Measurements from ENCODE around the gene MFAP3.

The MFAP3 gene

DNA sequence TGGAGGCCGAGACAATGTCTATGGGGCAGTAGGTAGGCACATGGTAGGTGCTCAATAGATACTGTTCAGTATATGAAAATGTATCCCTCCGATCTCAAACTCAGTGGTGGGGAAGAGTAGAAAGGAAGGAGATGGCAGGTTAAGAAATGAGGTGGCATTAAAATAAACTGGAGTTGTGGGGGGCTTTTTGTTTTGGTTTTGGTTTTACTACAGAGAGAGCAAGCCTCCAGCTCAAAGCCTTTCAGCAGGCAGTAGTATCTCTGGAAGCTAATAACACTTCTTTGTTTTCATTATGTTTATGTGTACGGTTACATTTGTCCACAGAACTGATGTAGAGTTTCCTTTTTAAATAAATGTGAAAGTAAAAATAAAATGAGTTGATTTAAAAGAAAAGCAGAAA is 8.6 kb downstream of the MFAP3 start:
- H3K9ac ChIP-seq (ENCODE audit: low read depth, low read length) = no peak overlapping the region
- no peak overlapping the region for H2AFZ ChIP-seq (ENCODE audit: low read depth, low read length)
- ATAC-seq (ENCODE audit: insufficient read depth, low read depth) (no peak), DNase-seq (no peak)
- H3K27me3 ChIP-seq (ENCODE audit: insufficient read depth, low read length, poor library complexity) = no peaks in the 10 kb centered on the region
- no peak overlapping the region for H3K27ac ChIP-seq (ENCODE audit: low read length)
- H3K79me2 ChIP-seq (ENCODE audit: insufficient read depth, low read length) = peaks cover 32% of the 10 kb centered on the region
- peaks cover 9% of the 10 kb centered on the region; the same call in 1 of the 2 replicates for H4K20me1 ChIP-seq (ENCODE audit: insufficient read depth, low read length)
- no peak for TF ChIP-seq EZH2 (IDR thresholded peaks at IDR 0.05; ENCODE audit: borderline replicate concordance, low read depth, low read length, severe bottlenecking)
- peaks cover 18% of the 10 kb centered on the region; the same call in 1 of the 2 replicates for H3K36me3 ChIP-seq (ENCODE audit: insufficient read depth, low read length)
- H3K4me1 ChIP-seq (ENCODE audit: insufficient read depth, low read length) = no peaks in the 10 kb centered on the region
- no peaks in the 10 kb centered on the region for H3K9me3 ChIP-seq (ENCODE audit: insufficient read depth, low read length, severe bottlenecking)
- no peak overlapping the region for H3K4me2 ChIP-seq (ENCODE audit: insufficient read depth, low read length)
- H3K4me3 ChIP-seq (ENCODE audit: low read depth in 1 of 2, low read length in 2 of 2) = no peak overlapping the region

DNA sequence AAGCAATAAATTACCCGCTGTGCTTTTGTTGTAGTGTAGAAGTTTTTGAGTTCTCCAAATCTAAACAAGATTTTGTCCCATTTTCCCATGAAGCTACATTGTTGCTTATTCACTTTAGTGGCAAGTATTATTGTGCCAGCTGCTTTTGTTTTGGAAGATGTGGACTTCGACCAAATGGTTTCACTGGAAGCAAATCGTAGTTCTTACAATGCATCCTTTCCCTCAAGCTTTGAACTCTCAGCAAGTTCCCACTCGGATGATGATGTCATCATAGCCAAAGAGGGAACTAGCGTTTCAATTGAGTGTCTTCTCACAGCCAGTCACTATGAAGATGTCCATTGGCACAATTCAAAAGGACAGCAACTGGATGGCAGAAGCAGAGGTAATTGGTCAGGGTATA is 10.9 kb downstream of the MFAP3 start:
- no peak overlapping the region for H3K27ac ChIP-seq (ENCODE audit: low read length)
- no peak overlapping the region for H2AFZ ChIP-seq (ENCODE audit: low read depth, low read length)
- ATAC-seq (ENCODE audit: insufficient read depth, low read depth) (no peak), DNase-seq (no peak)
- H3K9me3 ChIP-seq (ENCODE audit: insufficient read depth, low read length, severe bottlenecking) = no peaks in the 10 kb centered on the region
- no peak for TF ChIP-seq CTCF (IDR thresholded peaks at IDR 0.05; ENCODE audit: borderline replicate concordance, extremely low read depth, low read length, poor library complexity, severe bottlenecking)
- TF ChIP-seq EZH2 (IDR thresholded peaks at IDR 0.05; ENCODE audit: borderline replicate concordance, low read depth, low read length, severe bottlenecking) = no peak
- H3K4me3 ChIP-seq (ENCODE audit: low read depth in 1 of 2, low read length in 2 of 2) = no peak overlapping the region
- H3K4me1 ChIP-seq (ENCODE audit: insufficient read depth, low read length) = no peaks in the 10 kb centered on the region
- H3K36me3 ChIP-seq (ENCODE audit: insufficient read depth, low read length) = peaks cover 33% of the 10 kb centered on the region; the same call in 1 of the 2 replicates
- no peak overlapping the region for H3K9ac ChIP-seq (ENCODE audit: low read depth, low read length)
- H3K4me2 ChIP-seq (ENCODE audit: insufficient read depth, low read length) = no peak overlapping the region
- peaks cover 19% of the 10 kb centered on the region for H3K79me2 ChIP-seq (ENCODE audit: insufficient read depth, low read length)
- H4K20me1 ChIP-seq (ENCODE audit: insufficient read depth, low read length) = peaks cover 5% of the 10 kb centered on the region; the same call in 1 of the 2 replicates
- no peaks in the 10 kb centered on the region for H3K27me3 ChIP-seq (ENCODE audit: insufficient read depth, low read length, poor library complexity)

DNA sequence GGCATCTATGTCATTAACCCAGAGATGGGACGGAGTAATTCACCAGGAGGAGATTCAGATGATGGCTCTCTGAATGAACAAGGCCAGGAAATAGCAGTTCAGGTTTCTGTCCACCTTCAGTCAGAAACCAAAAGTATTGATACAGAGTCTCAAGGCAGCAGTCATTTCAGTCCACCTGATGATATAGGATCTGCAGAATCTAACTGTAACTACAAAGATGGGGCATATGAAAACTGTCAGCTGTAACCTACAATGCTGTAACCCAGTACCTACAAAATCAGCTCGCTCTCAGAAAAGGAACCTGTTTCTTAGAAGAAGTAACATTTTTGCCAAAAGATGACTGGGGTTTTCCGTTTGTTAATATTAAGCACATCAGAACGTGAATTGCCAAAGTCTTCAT is 14.7 kb downstream of the MFAP3 start:
- H4K20me1 ChIP-seq (ENCODE audit: insufficient read depth, low read length) = no peaks in the 10 kb centered on the region; the same call in 1 of the 2 replicates

DNA sequence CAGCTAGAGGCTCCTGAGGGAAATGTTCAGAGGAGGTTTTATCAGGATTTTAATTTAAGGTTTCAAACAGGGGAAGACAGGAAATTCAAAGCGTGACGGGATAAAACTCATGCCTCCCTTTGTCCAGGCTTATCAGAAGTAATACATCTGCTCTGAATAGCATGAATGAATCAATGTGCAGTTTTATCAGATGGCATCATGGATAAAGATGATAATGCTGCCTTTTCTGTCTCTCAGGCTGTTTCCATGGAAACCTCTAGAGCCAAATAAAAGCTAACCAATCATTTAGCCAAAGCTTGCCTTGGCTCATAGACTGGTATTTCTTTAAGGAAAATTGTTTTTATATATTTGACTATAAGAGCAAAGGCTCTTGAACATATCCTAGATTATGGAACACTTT is 16.4 kb downstream of the MFAP3 start:
- H3K27me3 ChIP-seq (ENCODE audit: insufficient read depth, low read length, poor library complexity) = no peaks in the 10 kb centered on the region
- no peak for TF ChIP-seq CTCF (IDR thresholded peaks at IDR 0.05; ENCODE audit: borderline replicate concordance, extremely low read depth, low read length, poor library complexity, severe bottlenecking)
- TF ChIP-seq EZH2 (IDR thresholded peaks at IDR 0.05; ENCODE audit: borderline replicate concordance, low read depth, low read length, severe bottlenecking) = no peak
- no peak overlapping the region for H3K4me2 ChIP-seq (ENCODE audit: insufficient read depth, low read length)
- peaks cover 28% of the 10 kb centered on the region; the same call in 1 of the 2 replicates for H3K36me3 ChIP-seq (ENCODE audit: insufficient read depth, low read length)
- no peak overlapping the region for H3K27ac ChIP-seq (ENCODE audit: low read length)
- peaks cover 24% of the 10 kb centered on the region for H3K4me1 ChIP-seq (ENCODE audit: insufficient read depth, low read length)
- no peaks in the 10 kb centered on the region for H3K9me3 ChIP-seq (ENCODE audit: insufficient read depth, low read length, severe bottlenecking)
- H3K79me2 ChIP-seq (ENCODE audit: insufficient read depth, low read length) = no peaks in the 10 kb centered on the region
- H3K4me3 ChIP-seq (ENCODE audit: low read depth in 1 of 2, low read length in 2 of 2) = no peak overlapping the region
- no peak overlapping the region for H2AFZ ChIP-seq (ENCODE audit: low read depth, low read length)
- DNase-seq (no peak), ATAC-seq (ENCODE audit: insufficient read depth, low read depth) (no peak)
- H4K20me1 ChIP-seq (ENCODE audit: insufficient read depth, low read length) = no peaks in the 10 kb centered on the region; the same call in 1 of the 2 replicates
- no peak overlapping the region for H3K9ac ChIP-seq (ENCODE audit: low read depth, low read length)

More for the DNA sequence above, 14.7 kb downstream of the MFAP3 start:
- no peak overlapping the region for H3K4me3 ChIP-seq (ENCODE audit: low read depth in 1 of 2, low read length in 2 of 2)
- ATAC-seq (ENCODE audit: insufficient read depth, low read depth) (no peak), DNase-seq (no peak)
- H2AFZ ChIP-seq (ENCODE audit: low read depth, low read length) = no peak overlapping the region
- no peaks in the 10 kb centered on the region for H3K27me3 ChIP-seq (ENCODE audit: insufficient read depth, low read length, poor library complexity)
- H3K79me2 ChIP-seq (ENCODE audit: insufficient read depth, low read length) = no peaks in the 10 kb centered on the region
- TF ChIP-seq EZH2 (IDR thresholded peaks at IDR 0.05; ENCODE audit: borderline replicate concordance, low read depth, low read length, severe bottlenecking) = no peak
- no peak for TF ChIP-seq CTCF (IDR thresholded peaks at IDR 0.05; ENCODE audit: borderline replicate concordance, extremely low read depth, low read length, poor library complexity, severe bottlenecking)
- peaks cover 33% of the 10 kb centered on the region; the same call in 1 of the 2 replicates for H3K36me3 ChIP-seq (ENCODE audit: insufficient read depth, low read length)
- no peak overlapping the region for H3K9ac ChIP-seq (ENCODE audit: low read depth, low read length)
- H3K27ac ChIP-seq (ENCODE audit: low read length) = no peak overlapping the region
- H3K4me1 ChIP-seq (ENCODE audit: insufficient read depth, low read length) = peaks cover 11% of the 10 kb centered on the region
- H3K9me3 ChIP-seq (ENCODE audit: insufficient read depth, low read length, severe bottlenecking) = no peaks in the 10 kb centered on the region
- H3K4me2 ChIP-seq (ENCODE audit: insufficient read depth, low read length) = no peak overlapping the region
